Neuron (in vitro differentiated cells): ENCODE measurements around the gene NOP56.
"Not testable (repeated sequence)": the region's sequence is repeated elsewhere in the genome, so short reads cannot be mapped to it uniquely, and the experiment has no call there.

Source experiments
- H2AFZ ChIP-seq: one replicate; pipeline ENCODE4 v1.6.1; 2013; ENCODE audit warnings: low read depth, mild to moderate bottlenecking, inconsistent platforms, low read length, moderate library complexity
- H3K27me3 ChIP-seq: one replicate; pipeline ENCODE4 v1.6.1; 2013; ENCODE audit warnings: low read length; ENCODE audit not compliant: insufficient read depth
- H3K36me3 ChIP-seq: one replicate; pipeline ENCODE4 v1.6.1; 2013; ENCODE audit warnings: low read length; ENCODE audit not compliant: insufficient read depth
- H3K4me1 ChIP-seq: one replicate; pipeline ENCODE4 v1.6.1; 2013; ENCODE audit warnings: low read length; ENCODE audit not compliant: insufficient read depth
- H3K4me3 ChIP-seq: 2 replicates; pipeline ENCODE4 v1.5.1; 2013; ENCODE audit warnings: mild to moderate bottlenecking, low read length, moderate library complexity
- H3K9me3 ChIP-seq: one replicate; pipeline ENCODE4 v1.6.1; 2013; ENCODE audit warnings: low read length

Gene NOP56

DNA sequence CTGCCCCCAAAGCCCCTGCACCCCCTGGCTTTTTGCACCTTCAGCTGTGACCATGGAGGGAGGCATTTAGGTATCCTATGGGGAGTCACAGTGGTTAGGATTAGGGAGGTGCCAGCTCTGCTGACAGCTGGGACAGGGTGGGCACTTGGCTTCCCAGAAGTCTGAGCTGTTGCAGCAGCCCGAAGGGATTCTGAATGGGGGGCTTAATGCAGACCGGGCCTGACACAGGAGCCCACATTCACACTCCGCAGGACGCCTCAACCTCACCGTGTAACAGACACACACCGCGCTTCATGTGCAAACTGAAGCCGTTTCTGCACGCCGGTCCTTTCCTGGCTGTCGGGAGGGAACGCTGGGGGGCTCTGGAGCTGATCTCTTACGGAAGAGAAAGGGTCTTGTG lies 42.1 kb downstream of the NOP56 start:
- H3K27me3 ChIP-seq, result no peaks in the 10 kb centered on the region
- H3K4me3 ChIP-seq, result no peak overlapping the region
- H3K4me1 ChIP-seq, result peaks cover 13% of the 10 kb centered on the region
- no peak overlapping the region for H2AFZ ChIP-seq
- H3K36me3 ChIP-seq, result no peaks in the 10 kb centered on the region
- no peaks in the 10 kb centered on the region for H3K9me3 ChIP-seq

DNA sequence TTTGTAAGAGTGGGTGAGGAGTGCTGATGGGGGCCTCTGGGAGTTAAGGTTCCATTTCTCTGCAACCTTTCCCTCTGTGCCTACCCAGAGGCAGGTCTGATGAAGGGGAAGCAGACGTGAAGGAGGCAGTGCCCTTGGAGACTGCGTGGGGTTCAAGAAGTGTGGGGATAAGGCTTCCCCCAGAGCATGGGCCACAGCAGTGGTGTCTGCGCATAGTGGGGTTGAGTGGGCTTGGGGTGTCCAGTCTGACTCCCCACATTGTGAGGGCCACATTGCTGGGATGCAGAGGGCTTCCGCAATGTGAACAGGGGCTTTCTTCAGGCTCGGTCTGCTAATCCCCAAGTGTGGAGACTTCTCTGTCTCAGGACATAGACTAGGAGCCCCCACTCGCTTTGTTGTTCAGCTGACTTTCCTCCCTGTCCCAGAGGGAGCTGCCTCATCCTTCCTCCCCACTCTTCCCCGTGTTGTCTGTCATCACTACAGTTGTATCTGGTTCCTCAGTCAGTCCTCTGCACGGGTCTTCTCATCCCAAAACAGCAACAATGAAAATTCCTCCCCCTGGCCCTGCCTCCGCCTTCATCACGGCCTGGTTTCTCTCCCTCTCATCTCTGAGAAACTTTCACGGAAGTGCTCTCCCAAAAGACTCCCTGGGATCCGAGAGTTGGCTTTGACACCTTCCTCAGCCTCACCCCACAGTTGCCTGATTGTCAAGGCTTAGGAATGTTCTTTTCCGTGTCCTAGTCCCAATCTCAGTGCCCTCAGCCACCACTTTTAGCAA lies 43.0 kb downstream of the NOP56 start:
- H3K4me3 ChIP-seq, result no peak overlapping the region
- no peaks in the 10 kb centered on the region for H3K9me3 ChIP-seq
- H3K4me1 ChIP-seq, result peaks cover 13% of the 10 kb centered on the region
- no peak overlapping the region for H2AFZ ChIP-seq
- no peaks in the 10 kb centered on the region for H3K27me3 ChIP-seq
- H3K36me3 ChIP-seq, result no peaks in the 10 kb centered on the region

- H3K27me3 ChIP-seq, H2AFZ ChIP-seq, H3K9me3 ChIP-seq, H3K4me3 ChIP-seq, H3K36me3 ChIP-seq: not testable (repeated sequence)
- H3K4me1 ChIP-seq, result peaks cover 13% of the 10 kb centered on the region
Observed at GRCh38 chr20:2695984-2696525, 43.6 kb downstream of the NOP56 start.

DNA sequence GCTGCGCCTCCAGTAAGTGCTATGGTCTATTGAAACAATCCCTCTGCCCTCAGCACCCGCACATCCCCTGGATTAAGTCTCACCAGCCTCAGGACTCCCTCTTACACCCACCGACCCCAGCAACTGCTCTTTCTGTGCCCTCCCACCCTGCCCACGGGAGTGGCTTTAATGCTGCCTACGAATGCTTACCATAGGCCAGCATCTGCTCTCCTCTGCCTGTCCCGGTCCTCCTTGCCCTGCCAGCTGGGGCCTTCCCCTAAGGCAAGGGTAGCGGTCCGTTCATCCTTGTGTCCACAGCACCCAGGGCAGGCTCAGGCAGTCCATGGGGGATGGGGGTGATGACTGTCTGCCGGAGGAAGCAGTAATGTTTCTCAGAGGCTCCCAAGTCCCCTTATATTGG lies 44.2 kb downstream of the NOP56 start:
- Histone ChIP-seq H3K36me3 (no peaks in the 10 kb centered on the region), H2AFZ (no peak overlapping the region), H3K9me3 (no peaks in the 10 kb centered on the region), H3K27me3 (no peaks in the 10 kb centered on the region), H3K4me3 (no peak overlapping the region), H3K4me1 (peaks cover 13% of the 10 kb centered on the region)

- no peak overlapping the region for H3K4me3 ChIP-seq
- H3K36me3 ChIP-seq, result no peaks in the 10 kb centered on the region
- no peaks in the 10 kb centered on the region for H3K27me3 ChIP-seq
- no peak overlapping the region for H2AFZ ChIP-seq
- peaks cover 13% of the 10 kb centered on the region for H3K4me1 ChIP-seq
- H3K9me3 ChIP-seq, result no peaks in the 10 kb centered on the region
Observed at GRCh38 chr20:2697768-2698167, 45.3 kb downstream of the NOP56 start.

- peaks cover 13% of the 10 kb centered on the region for H3K4me1 ChIP-seq
- no peaks in the 10 kb centered on the region for H3K27me3 ChIP-seq
- no peaks in the 10 kb centered on the region for H3K36me3 ChIP-seq
- H3K9me3 ChIP-seq, result no peaks in the 10 kb centered on the region
- no peak overlapping the region for H3K4me3 ChIP-seq
- no peak overlapping the region for H2AFZ ChIP-seq
Observed at GRCh38 chr20:2698186-2698817, 45.9 kb downstream of the NOP56 start.

GRCh38 chr20:2698912-2699311 lies 46.5 kb downstream of the NOP56 start:
- no peaks in the 10 kb centered on the region for H3K27me3 ChIP-seq
- no peaks in the 10 kb centered on the region for H3K9me3 ChIP-seq
- H3K4me3 ChIP-seq, result no peak overlapping the region
- H3K4me1 ChIP-seq, result peaks cover 13% of the 10 kb centered on the region
- no peak overlapping the region for H2AFZ ChIP-seq
- no peaks in the 10 kb centered on the region for H3K36me3 ChIP-seq

GRCh38 chr20:2699775-2700413 lies 47.5 kb downstream of the NOP56 start:
- Histone ChIP-seq H3K4me3 (no peak overlapping the region), H3K27me3 (no peaks in the 10 kb centered on the region), H3K4me1 (peaks cover 8% of the 10 kb centered on the region), H2AFZ (no peak overlapping the region), H3K9me3 (no peaks in the 10 kb centered on the region), H3K36me3 (no peaks in the 10 kb centered on the region)

- no peaks in the 10 kb centered on the region for H3K9me3 ChIP-seq
- H3K4me1 ChIP-seq, result peaks cover 8% of the 10 kb centered on the region
- no peak overlapping the region for H3K4me3 ChIP-seq
- H3K36me3 ChIP-seq, result no peaks in the 10 kb centered on the region
- H3K27me3 ChIP-seq, result no peaks in the 10 kb centered on the region
- H2AFZ ChIP-seq, result no peak overlapping the region
Observed at GRCh38 chr20:2700913-2701620, 48.6 kb downstream of the NOP56 start.

GRCh38 chr20:2701671-2702081 lies 49.2 kb downstream of the NOP56 start:
- Histone ChIP-seq H3K27me3 (no peaks in the 10 kb centered on the region), H2AFZ (no peak overlapping the region), H3K9me3 (no peaks in the 10 kb centered on the region), H3K4me3 (no peak overlapping the region), H3K36me3 (no peaks in the 10 kb centered on the region), H3K4me1 (peaks cover 8% of the 10 kb centered on the region)

- H3K36me3 ChIP-seq, result no peaks in the 10 kb centered on the region
- no peaks in the 10 kb centered on the region for H3K9me3 ChIP-seq
- H3K27me3 ChIP-seq, result no peaks in the 10 kb centered on the region
- H2AFZ ChIP-seq, result no peak overlapping the region
- H3K4me1 ChIP-seq, result no peaks in the 10 kb centered on the region
- H3K4me3 ChIP-seq, result no peak overlapping the region
Observed at GRCh38 chr20:2703716-2704475, 51.5 kb downstream of the NOP56 start.

DNA sequence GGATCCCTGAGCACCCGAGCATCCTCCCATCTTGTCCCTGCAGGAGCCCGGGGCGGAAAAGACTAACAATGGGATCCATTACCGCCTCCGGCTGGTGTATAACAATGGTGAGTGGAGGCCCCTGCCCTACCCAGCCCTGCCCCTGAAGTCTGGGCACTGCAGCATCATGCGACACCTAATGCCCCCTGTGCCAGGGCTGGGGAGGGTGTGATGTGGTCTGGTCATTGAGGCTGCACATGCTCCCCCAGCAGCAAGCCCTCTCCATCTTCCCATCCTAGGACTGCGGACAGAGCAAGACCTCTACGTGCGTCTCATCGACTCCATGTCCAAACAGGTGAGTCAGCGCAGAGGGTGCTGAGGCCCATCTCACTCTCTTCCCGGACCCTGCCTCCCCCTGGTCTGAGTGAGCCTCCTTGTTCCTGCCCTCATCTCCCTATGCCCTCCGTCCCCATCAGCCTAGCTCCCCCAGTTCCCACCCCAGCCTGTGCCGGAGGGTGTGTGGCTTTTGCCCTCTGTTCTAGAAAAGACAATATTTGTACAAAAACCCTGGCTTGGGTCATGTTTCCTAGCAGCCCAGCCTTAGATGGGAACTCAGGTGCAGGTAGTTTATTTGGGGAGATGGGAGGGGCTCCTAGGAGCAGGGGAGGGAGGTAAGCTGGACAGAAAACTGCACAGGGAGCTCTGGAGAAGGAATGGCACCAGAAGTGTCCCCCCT lies 53.7 kb downstream of the NOP56 start:
- Histone ChIP-seq H3K4me3 (no peak overlapping the region), H2AFZ (no peak overlapping the region), H3K9me3 (no peaks in the 10 kb centered on the region), H3K36me3 (no peaks in the 10 kb centered on the region), H3K4me1 (no peaks in the 10 kb centered on the region), H3K27me3 (no peaks in the 10 kb centered on the region)
